Testis (tissue), 3 donors: ENCODE measurements around the gene PTPRD. TPM values are rescaled to one million over a fixed set of nuclear protein-coding genes. Genes with fewer than 3 reads are reported as not detected.

Experiments
- DNase-seq: peaks from one replicate; pipeline ENCODE4 v3.0.0-alpha.2; 2019
- H3K27ac ChIP-seq, 2 donors: fragments of 200-600 bp; sonication (generic); one replicate each; pipeline ENCODE4 v1.5.1; 2019
- H3K27me3 ChIP-seq: fragments of 200-600 bp; sonication (generic); one replicate; pipeline ENCODE4 v1.5.1; 2019
- H3K36me3 ChIP-seq: fragments of 200-600 bp; sonication (generic); one replicate; pipeline ENCODE4 v1.5.1; 2017; ENCODE audit warnings: low read depth; ENCODE audit errors: missing control alignments
- H3K4me1 ChIP-seq: fragments of 200-600 bp; sonication (generic); one replicate; pipeline ENCODE4 v1.5.1; 2019
- H3K4me3 ChIP-seq, 2 donors: fragments of 200-600 bp; sonication (generic); one replicate each; pipeline ENCODE4 v1.5.1; 2017 to 2019
- H3K9me3 ChIP-seq: fragments of 200-600 bp; sonication (generic); one replicate; pipeline ENCODE4 v1.5.1; 2017
- CTCF ChIP-seq, 3 experiments: fragments of 450-650 bp in 2 of 3; fragments of 200-600 bp in 1 of 3; sonication (generic) in 1 of 3; IDR thresholded peaks; one replicate each; pipeline ENCODE4 v1.5.1; 2016 to 2019; ENCODE audit warnings: antibody characterized with exemption in 3 of 3, mild to moderate bottlenecking in 2 of 3, moderate library complexity in 1 of 3
- POLR2A ChIP-seq: fragments of 450-650 bp; IDR thresholded peaks from one replicate; pipeline ENCODE4 v1.6.1; 2017; ENCODE audit warnings: antibody characterized with exemption, mild to moderate bottlenecking, moderate library complexity
- WGBS, 2 donors: methylation state at CpG; one replicate each; pipeline ENCODE4 v1.1.5; 2018; 5-methylcytosine and 5-hydroxymethylcytosine counted together
- intact Hi-C: fragments of 100-400 bp; cut with DNase I; formaldehyde crosslinking; loops from one replicate; pipeline ENCODE4 v1.15.1; 2023; ENCODE audit warnings: low total_unique reads
- polyA plus RNA-seq: library from polyadenylated mRNA; stranded (reverse); fragments of 350-450 nt; fragmentation: Illumina TruSeq; extraction: RNeasy Lipid Tissue Mini Kit (QIAGEN cat#74804); gene quantifications from one replicate; pipeline ENCODE4 v1.2.3, GENCODE V29; 2014; ENCODE audit warnings: low read depth, low replicate concordance; ENCODE audit not compliant: insufficient read depth
- total RNA-seq, 2 donors: library from RNA; depleted of rRNA; stranded (reverse); fragments of >200 nt; gene quantifications; one replicate each; pipeline ENCODE4 v1.2.3, GENCODE V29; 2016

Gene PTPRD
- total and polyA plus RNA-seq, 3 donors from 2014 or later: 15.4 to 33.6 (median 32.5) TPM

GRCh38 chr9:8723195-8723594 lies 1889.6 kb downstream of the PTPRD start:
- H3K36me3 ChIP-seq: no peaks in the 10 kb centered on the region
- no peaks in the 10 kb centered on the region for H3K27me3 ChIP-seq
- whole genome bisulfite sequencing, 2 donors: 93 to 96% methylated on average over 5 of the region's 5 CpGs
- TF ChIP-seq POLR2A (no peak), CTCF (IDR thresholded peaks at IDR 0.05) (no peak)
- H3K9me3 ChIP-seq: no peaks in the 10 kb centered on the region
- DNase-seq: no peak
- no peak overlapping the region for H3K27ac ChIP-seq
- H3K4me3 ChIP-seq: no peak overlapping the region
- no peaks in the 10 kb centered on the region for H3K4me1 ChIP-seq
- intact Hi-C loops: no loop called here

GRCh38 chr9:8719833-8720486 lies 1892.8 kb downstream of the PTPRD start:
- no peaks in the 10 kb centered on the region for H3K9me3 ChIP-seq
- H3K27me3 ChIP-seq: no peaks in the 10 kb centered on the region
- intact Hi-C loops: no loop called here
- TF ChIP-seq CTCF (IDR thresholded peaks at IDR 0.05): no peak
- no peak for TF ChIP-seq POLR2A
- WGBS, 2 donors: 90 to 93% methylated on average over 1 of the region's 1 CpG
- no peak overlapping the region for H3K27ac ChIP-seq
- H3K4me1 ChIP-seq: no peaks in the 10 kb centered on the region
- no peak for DNase-seq
- H3K36me3 ChIP-seq: no peaks in the 10 kb centered on the region
- no peak overlapping the region for H3K4me3 ChIP-seq

GRCh38 chr9:8718121-8718725 lies 1894.6 kb downstream of the PTPRD start:
- no peak for DNase-seq
- intact Hi-C loops: no loop called here
- Histone ChIP-seq H3K36me3 (no peaks in the 10 kb centered on the region), H3K27me3 (no peaks in the 10 kb centered on the region), H3K9me3 (no peaks in the 10 kb centered on the region), H3K27ac (no peak overlapping the region), H3K4me3 (no peak overlapping the region), H3K4me1 (no peaks in the 10 kb centered on the region)
- WGBS, 2 donors: 80 to 86% methylated on average over 4 of the region's 4 CpGs
- TF ChIP-seq POLR2A (no peak), CTCF (IDR thresholded peaks at IDR 0.05) (no peak)

- Histone ChIP-seq H3K9me3 (no peaks in the 10 kb centered on the region), H3K4me3 (no peak overlapping the region), H3K36me3 (no peaks in the 10 kb centered on the region), H3K4me1 (no peaks in the 10 kb centered on the region), H3K27ac (no peak overlapping the region), H3K27me3 (no peaks in the 10 kb centered on the region)
- WGBS, 2 donors: 91 to 98% methylated on average over 3 of the region's 3 CpGs
- TF ChIP-seq POLR2A (no peak), CTCF (IDR thresholded peaks at IDR 0.05) (no peak)
- no peak for DNase-seq
- intact Hi-C loops: no loop called here
Measured at GRCh38 chr9:8717146-8717545, 1895.7 kb downstream of the PTPRD start.

- intact Hi-C loops: no loop called here
- H3K27ac ChIP-seq: no peak overlapping the region
- no peak overlapping the region for H3K4me3 ChIP-seq
- H3K36me3 ChIP-seq: no peaks in the 10 kb centered on the region
- 48 to 92% methylated on average over 2 of the region's 2 CpGs for WGBS, 2 donors
- H3K27me3 ChIP-seq: no peaks in the 10 kb centered on the region
- no peaks in the 10 kb centered on the region for H3K9me3 ChIP-seq
- no peaks in the 10 kb centered on the region for H3K4me1 ChIP-seq
- TF ChIP-seq CTCF (IDR thresholded peaks at IDR 0.05): no peak
- TF ChIP-seq POLR2A: no peak
- DNase-seq: no peak
Measured at GRCh38 chr9:8715788-8716187, 1897.0 kb downstream of the PTPRD start.
